Measurements from ENCODE around the gene MT2A. TPM values are rescaled to one million over a fixed set of nuclear protein-coding genes. Genes with fewer than 3 reads are reported as not detected.
"Not testable (repeated sequence)": the region's sequence is repeated elsewhere in the genome, so short reads cannot be mapped to it uniquely, and the experiment has no call there.

Gene MT2A
- 10 to 100 TPM; 19.4 to 22.9 (median 20.3) TPM for polyA plus RNA-seq (ENCODE audit: insufficient read length in 3 of 3)

DNA sequence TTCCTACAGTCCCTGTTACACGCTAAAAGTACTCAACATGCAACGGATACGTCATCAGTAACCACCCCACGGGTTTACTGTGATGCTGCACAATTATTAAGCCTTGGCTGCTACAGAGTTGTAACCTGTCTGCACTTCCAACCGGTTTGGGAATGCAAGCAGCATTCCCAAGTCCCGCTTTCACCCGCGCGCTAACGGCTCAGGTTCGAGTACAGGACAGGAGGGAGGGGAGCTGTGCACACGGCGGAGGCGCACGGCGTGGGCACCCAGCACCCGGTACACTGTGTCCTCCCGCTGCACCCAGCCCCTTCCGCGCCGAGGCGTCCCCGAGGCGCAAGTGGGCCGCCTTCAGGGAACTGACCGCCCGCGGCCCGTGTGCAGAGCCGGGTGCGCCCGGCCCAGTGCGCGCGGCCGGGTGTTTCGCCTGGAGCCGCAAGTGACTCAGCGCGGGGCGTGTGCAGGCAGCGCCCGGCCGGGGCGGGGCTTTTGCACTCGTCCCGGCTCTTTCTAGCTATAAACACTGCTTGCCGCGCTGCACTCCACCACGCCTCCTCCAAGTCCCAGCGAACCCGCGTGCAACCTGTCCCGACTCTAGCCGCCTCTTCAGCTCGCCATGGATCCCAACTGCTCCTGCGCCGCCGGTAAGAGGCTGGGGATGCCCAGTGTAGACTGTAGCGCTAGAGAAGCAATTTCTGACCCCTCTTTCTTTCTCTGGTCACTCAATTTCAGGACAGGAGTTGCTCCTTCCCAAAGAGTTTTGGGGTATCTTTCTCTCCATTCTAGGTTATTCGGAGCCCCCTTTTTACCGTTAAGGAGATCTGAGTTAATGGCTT lies at the start of gene MT2A:
Gene MT2A (plus strand): TSS at position 542 of the 833 bp plus-strand sequence. CDS start 72 bp downstream, at position 614.
- peak in 1 of 3 donors; percentile 74 for DNase-seq (ENCODE audit: low read depth in 3 of 3, low spot score in 2 of 3)

DNA sequence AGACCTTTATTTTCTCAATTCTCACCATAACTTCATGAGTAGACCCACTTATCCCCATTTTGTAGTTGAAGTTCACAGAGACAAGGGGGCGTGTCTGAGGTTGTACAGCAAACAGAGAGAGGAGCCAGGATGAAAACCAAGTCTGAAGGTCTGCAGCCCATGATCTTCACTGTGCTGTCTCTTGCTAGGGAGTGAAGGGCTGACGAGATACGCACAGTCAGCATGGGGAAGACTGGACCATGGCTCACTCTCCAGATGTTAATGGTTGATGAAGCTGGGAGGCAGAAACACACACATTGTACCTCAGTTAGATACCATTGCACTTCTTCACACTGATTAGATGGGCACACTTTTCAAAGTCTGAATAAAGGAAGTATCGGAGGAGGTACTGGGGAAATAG lies 49.3 kb upstream of the MT2A start:
- no peak for DNase-seq (ENCODE audit: low read depth in 3 of 3, low spot score in 2 of 3)

DNA sequence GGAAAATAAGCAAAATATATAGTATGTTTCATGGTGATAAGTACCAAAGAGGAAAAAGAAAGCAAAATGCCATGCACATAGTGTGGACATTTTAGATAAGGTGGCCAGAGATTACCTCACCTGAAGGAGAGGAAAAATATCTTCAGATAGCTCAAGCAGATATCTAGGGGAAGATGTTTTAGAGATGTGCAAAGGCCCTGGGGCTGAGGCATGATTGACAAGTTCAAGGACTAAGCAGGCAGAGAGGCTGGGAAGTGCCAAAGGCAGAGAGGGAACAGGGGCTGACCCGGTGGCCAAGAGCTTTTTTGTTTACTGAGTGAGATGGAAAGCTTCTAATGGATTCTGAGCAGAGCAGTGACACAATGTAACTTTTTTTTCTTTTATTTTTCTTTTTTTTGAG lies 47.9 kb upstream of the MT2A start:
- no peak for DNase-seq (ENCODE audit: low read depth in 3 of 3, low spot score in 2 of 3)

DNA sequence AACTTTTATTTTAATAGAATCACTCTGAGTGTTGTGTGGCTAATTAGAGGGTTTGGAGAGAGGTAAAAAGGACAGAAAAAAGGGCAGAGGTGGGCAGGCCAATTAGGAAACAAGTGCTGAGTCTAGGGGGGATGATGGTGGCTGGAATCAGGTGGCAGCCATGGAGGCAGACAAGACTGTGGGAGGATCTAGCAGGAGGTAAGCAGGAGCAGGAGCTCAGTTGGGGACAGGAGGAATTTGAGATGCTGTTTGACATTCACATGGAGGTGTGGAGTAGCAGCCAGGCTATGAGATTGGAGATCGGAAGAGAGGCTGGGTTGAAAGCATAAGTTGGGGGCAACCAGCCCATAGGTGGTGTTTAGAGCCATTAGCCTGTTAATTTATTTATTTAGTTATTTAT lies 47.3 kb upstream of the MT2A start:
- no peak for DNase-seq (ENCODE audit: low read depth in 3 of 3, low spot score in 2 of 3)

DNA sequence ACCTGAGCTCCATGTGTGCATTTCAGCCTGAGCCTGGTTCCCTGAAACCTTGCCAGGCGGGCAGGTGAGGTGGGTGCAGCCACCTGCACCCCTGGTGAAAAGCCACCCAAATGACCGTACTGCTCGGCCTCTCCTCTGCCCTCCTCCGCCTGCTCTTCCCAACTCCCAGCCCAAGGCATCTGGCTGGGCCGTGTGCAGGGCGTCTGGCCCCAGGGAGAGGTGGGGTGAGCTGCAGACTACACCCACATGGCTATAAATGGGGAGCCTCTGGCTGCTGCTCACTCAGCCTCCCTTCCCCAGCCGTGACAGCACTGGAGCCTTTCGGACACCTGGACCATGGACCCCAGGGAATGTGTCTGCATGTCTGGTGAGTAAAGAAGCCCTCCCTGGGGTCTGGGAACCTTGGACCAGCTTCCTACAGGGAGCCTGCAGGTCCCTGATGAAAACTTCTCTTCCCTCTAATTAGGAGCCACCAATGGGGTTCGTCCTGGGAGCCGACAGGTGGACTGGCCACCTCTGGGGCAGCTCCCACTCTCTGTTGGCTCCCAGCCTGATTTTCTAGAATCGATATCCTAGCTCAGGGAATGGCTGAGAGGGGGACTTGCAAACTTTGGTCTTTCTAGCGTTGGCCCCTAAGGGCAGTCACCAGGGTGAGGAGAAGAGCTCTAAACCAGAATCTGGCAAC lies 43.4 kb upstream of the MT2A start, which contains the start of gene MT4:
Gene MT4 (plus strand): TSS at position 281 of the 685 bp plus-strand sequence. CDS start 56 bp downstream, at position 337.
- no peak for DNase-seq (ENCODE audit: low read depth in 3 of 3, low spot score in 2 of 3)

DNA sequence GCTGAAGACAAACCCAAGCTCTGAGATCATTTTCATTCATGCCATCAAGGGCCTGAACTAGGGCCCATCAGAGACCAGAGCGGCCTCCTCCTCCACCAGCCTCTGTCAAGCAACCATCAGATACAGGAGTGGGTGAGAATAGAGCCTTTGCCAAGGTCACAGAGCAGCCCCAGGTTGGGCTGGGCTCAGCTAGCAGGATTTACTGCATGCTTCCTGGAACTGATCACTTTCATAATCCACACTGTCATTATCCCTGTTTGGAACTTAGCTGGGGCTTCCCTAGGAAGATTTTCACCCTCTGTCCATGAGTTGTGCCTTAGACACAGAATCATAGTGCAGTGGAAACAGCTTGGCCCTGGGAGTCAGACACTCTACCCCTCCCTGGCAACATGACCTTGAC lies 38.4 kb upstream of the MT2A start:
- DNase-seq (ENCODE audit: low read depth in 3 of 3, low spot score in 2 of 3): no peak

DNA sequence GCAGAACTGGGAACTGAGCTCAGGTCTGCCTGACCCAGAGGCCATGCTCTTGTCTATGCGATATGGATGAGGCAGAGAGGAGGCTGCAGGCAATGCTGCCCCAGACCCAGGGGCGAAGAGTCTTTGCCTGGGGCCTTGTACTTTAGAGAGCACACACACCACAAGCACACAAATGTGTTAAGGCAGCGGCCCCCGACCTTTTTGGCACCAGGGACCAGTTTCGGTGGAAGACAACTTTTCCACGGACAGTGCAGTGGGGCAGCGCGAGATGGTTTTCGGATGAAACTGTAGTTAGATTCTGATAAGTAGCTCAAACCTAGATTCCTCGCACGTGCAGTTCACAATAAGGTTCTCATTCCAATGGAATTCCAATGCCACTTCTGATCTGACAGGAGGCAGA lies 36.9 kb upstream of the MT2A start:
- DNase-seq (ENCODE audit: low read depth in 3 of 3, low spot score in 2 of 3): no peak

DNA sequence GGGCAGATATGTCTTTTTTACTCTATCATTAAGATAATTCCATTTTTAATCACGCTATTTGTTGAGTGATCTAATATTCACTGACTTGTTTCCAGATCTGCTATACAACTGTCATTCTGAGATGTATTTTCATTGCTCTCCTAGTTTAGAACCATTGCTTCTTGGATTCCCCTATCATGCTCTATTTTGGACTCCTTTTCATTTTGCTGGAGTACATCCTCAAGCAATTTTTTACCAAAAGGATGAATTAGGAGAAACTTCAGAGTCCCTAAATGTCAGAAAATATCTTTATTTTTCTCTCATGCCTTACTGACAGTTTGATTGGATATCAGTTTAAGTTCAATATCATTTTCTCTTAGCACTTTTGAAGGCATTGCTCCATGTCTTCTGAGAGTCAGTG lies 33.8 kb upstream of the MT2A start:
- DNase-seq (ENCODE audit: low read depth in 3 of 3, low spot score in 2 of 3): no peak

DNA sequence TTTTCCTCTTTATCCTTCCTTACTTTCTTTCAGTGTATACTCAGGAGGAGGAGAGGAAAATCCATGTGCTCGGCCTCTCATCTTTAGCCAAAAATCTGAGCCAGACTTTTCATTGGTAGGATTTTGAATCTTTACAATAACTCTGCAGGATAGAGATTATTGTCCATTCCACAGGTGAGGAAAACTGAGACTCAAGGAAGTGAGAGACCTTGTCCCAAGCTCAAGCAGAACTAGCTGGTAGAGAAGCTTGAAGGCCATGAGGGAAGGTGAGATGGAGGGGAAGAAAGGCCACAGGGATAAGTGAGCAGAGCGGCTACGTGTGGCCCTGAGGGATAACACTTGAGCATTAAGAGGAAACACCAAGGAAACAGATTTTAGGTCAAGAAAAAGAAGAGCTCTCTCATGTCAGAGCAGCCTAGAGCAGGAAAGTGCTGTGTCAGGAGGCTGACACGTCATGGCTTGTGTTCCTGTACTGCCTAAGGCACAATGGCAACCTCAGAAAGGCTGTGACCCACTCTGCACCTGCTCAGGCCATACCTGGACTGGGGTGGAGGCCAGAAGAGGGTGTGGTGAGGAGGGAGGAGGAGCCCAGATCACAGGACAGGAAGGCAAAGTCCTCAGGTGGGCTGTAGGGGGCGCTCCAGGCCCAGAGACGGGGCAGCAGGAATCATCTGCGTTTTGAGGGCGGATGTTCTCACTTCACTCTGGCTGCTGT lies 31.6 kb upstream of the MT2A start:
- no peak for DNase-seq (ENCODE audit: low read depth in 3 of 3, low spot score in 2 of 3)

DNA sequence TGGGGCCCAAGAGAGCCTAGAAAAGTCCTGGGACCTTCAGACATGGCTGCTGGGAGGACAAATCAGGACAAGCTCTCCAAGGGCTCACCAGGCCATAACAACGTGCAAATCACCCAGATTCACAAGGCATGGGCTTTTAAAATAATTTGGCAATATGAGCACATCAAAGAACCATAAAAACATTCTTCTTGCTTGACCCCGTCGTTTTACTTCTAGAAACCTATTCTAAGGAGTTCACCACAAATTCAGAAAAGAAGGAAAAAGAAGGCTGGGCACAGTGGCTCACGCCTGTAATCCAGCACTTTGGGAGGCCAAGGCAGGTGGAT lies 31.1 kb upstream of the MT2A start:
- no peak for DNase-seq (ENCODE audit: low read depth in 3 of 3, low spot score in 2 of 3)

DNA sequence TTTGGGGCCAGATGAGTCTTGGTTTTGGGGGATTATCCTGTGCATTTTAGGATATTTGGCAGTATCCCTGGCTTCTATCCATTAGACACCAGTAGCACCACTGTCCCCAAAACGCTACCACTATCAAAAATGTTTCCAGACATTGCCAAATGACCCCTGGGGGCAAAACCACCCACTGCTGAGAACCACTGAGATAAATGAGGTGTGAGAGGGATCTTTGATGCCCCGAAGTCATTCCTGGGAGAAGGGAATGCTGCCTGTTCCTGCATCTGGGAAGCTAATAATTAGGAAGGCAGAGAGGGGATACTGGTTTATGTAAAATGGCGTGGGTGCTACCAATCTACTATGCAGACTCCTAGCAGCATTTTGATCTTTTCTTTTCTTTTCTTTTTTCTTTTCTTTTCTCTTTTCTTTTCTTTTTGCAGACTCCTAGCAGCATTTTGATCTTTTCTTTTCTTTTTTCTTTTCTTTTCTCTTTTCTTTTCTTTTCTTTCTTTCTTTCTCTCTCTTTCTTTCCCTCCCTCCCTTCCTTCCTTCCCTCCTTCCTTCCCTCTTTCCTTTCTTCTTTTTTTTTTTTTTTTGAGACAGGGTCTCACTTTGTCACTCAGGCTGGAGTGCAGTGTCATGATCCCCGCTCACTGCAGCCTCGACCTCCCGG lies 27.9 kb upstream of the MT2A start:
- DNase-seq (ENCODE audit: low read depth in 3 of 3, low spot score in 2 of 3): no peak

DNA sequence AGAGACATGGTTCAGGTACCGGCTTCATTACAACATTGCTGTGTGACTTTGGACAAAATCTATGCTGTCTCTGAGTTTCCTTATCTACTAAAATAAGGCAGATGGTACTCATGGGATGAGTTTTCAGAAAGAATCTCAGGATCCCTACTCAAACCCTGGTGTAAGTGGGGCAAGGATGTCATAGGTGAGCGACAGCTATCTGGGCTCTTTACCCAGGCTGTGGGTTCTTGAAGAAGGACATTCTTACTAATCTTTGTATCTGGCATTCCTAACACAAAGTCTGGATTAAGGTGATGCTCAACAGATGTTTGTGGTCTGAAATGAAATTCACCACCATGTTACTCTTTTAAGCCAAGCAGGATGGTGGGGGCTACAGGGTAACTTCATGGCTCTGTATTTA lies 25.5 kb upstream of the MT2A start:
- not testable (repeated sequence) for DNase-seq (ENCODE audit: low read depth in 3 of 3, low spot score in 2 of 3)

DNA sequence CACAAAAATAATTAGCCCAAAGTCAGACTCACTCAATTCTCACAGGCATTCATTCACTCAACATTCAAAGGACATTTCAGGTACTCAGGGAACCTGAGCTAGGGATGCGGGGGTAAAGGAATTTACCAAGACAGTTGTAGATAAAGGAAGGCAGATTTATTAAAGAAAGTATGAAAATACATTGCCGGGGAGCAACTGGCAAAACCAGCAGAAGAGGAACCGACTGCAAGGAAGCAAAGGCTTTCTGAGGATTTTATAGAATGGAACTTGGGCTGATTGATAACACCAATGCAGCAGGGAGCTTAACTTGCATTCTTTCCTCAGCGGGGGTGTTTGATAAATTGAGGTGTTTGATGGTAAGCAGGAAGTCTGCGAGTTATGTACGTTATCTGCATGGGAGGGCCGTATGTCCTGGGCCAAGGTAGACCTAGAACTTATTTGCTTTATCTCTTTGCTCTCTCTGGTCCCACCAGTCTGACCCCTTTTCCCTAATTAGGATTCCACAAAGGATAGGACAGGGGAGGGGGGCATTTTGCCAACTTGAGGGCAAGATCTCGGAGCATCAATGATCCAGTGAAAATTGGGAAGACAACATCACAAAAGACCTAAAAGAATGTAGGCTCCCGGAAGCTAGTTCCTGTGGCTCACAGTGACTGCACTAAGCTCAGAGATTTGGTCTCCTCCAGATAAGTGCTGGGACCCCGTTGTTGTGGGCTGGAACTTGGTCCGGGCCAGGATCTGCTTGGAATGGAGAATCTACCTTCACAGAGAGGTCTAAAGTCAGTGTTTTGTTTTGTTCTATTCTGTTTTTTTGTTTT lies 24.8 kb upstream of the MT2A start:
- no peak for DNase-seq (ENCODE audit: low read depth in 3 of 3, low spot score in 2 of 3)

DNA sequence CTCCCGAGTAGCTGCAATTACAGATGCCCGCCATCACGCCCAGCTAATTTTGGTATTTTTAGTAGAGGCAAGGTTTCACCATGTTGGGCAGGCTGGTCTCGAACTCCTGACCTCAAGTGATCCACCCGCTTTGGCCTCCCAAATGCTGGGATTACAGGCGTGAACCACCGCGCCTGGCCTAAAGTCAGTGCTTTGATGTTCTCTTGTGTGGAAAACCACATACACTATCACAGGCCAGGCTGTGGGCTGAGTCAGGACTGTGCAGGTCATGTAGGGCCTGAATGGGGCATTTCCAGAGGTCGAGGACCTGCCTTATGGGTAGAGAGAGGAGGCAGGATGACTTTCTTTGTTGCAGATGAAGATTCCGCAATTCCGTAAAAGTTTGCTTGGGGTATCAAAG lies 24.1 kb upstream of the MT2A start:
- DNase-seq (ENCODE audit: low read depth in 3 of 3, low spot score in 2 of 3): no peak

DNA sequence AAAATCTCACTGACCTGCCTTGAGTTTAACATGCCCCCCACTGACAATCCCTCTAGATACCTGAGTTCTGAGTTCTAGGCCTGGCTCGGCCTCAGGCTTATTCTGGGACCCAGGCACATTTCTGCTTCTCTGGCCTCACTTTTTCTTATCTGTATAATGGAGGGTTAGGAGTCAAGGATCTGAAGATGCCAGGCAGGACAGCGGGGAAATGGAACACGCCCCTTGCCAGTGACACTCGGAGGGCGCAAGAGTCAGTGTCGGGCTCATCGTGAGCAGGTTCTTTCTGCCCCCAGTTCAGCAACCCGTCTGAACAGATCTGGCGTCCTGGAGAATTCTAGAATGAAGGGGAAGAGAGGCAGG lies 19.6 kb upstream of the MT2A start:
- no peak for DNase-seq (ENCODE audit: low read depth in 3 of 3, low spot score in 2 of 3)

DNA sequence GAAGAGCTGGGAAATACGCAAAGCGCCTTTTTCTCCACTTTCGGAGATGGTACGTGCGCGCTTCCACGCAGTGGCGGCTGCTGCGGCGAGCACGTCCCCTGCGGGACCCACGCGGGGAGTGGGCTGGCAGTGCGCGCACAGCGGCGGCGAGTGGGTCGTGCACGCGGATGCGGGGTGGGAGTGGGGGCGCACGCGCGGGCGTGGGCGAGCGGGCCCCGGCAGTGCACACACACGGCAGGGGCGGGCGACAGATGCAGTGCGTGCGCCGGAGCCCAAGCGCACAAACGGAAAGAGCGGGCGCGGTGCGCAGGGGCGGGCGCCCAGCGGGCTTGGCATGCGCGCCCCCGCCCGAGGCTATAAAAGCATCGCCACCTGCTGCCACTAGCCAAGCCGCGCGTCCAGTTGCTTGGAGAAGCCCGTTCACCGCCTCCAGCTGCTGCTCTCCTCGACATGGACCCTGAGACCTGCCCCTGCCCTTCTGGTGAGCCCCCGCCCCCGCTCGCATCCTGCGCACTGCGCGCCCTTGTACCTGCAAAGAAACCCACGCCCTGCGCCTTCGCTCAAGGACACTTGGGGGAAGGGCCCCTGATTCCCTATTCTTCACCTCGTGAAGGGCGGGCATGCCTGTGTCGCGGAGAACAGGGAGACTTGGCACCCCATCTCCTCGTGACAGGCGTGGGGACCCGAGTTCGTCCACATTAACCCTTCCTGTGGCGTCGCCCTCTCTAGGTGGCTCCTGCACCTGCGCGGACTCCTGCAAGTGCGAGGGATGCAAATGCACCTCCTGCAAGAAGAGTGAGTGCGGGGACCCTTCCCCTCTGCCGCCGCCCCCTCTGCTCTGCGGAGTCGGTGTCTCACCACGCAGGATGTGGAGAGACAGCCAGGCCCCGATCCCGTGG lies 19.0 kb upstream of the MT2A start, which contains the start of gene MT3:
Gene MT3 (plus strand): TSS at position 388 of the 899 bp plus-strand sequence. CDS start 63 bp downstream, at position 451.
- DNase-seq (ENCODE audit: low read depth in 3 of 3, low spot score in 2 of 3): peak in 1 of 3 donors; percentile 36

DNA sequence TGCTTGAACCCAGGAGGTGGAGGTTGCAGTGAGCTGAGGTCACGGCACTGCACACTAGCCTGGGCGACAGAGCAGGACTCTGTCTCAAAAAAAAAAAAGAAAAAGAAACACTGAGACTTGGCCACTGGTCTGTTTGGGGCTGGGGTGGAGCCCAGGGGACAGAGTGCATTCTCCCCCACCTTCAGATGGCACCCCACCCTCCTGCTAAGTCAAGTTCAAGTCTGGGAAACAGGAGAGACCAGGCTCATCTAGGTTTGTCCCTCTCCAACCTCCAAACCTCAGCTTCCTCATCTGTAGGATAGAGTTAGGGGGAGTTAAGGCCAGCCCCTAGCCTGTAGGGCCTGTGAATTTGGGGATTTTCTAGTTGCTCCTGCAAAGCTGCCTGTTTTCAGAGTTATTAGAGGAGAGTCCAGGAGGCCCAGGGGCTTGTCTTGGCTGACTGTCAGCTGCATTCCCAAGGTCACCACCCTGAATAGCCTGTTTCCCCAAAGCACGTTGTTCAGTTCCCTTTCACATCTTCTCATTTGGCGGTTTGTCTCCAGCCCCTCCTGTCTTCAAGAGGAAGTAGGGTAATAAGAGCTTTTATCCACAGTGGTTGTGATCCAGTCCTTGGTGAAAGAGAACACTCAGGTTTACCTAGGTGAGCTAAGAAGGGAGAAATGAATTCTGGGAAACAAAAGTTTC lies 16.9 kb upstream of the MT2A start:
- no peak for DNase-seq (ENCODE audit: low read depth in 3 of 3, low spot score in 2 of 3)

DNA sequence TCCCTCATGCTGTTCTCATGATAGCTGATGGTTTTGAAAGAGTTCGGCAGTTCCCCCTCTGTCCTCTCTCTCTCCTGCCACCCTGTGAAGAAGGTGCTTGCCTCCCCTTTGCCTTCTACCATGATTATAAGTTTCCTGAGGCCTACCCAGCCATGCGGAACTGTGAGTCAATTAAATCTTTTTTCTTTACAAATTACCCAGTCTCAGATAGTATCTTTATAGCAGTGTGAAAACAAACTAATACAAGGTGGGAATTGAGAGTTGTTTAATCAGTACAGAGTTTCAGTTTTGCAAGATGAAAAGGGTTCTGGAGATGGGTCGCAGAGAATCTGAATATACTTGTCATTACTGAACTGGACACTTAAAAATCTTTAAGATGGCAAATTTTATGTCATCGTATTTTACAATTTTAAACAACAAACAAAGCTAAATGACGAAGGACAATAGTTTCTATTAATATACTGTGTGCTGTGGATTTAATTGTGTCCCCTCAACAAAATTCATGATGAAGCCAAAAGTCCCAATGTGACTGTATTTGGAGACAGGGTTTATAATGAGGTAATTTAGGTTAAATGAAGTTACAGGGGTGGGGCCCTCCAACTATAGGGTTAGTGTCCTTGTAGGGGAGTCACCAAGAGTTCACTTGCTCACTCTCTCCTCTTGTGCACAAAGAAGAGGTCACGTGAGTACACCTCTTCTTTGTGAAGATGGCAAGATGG lies 14.7 kb upstream of the MT2A start:
- no peak for DNase-seq (ENCODE audit: low read depth in 3 of 3, low spot score in 2 of 3)

All from right renal cortex interstitium (tissue), 3 donors.